ENCODE data around the gene ADGRL3.
"Not testable (repeated sequence)": the region's sequence is repeated elsewhere in the genome, so short reads cannot be mapped to it uniquely, and the experiment has no call there.

The ADGRL3 gene

GRCh38 chr4:61293707-61294400 lies 93.7 kb downstream of the ADGRL3 start:
- DNase-seq = no peak

GRCh38 chr4:61294936-61295335 lies 94.8 kb downstream of the ADGRL3 start:
- DNase-seq = no peak

GRCh38 chr4:61296144-61296543 lies 96.0 kb downstream of the ADGRL3 start:
- DNase-seq = no peak

GRCh38 chr4:61298178-61298740 lies 98.1 kb downstream of the ADGRL3 start:
- DNase-seq = no peak

GRCh38 chr4:61299316-61299715 lies 99.2 kb downstream of the ADGRL3 start:
- no peak for DNase-seq

GRCh38 chr4:61300266-61300844 lies 100.2 kb downstream of the ADGRL3 start:
- DNase-seq = no peak

- DNase-seq = no peak
Observed at GRCh38 chr4:61301271-61301670, 101.1 kb downstream of the ADGRL3 start.

- no peak for DNase-seq
Observed at GRCh38 chr4:61308033-61308432, 107.9 kb downstream of the ADGRL3 start.

GRCh38 chr4:61309616-61310015 lies 109.5 kb downstream of the ADGRL3 start:
- no peak for DNase-seq

- no peak for DNase-seq
Observed at GRCh38 chr4:61312526-61312925, 112.4 kb downstream of the ADGRL3 start.

GRCh38 chr4:61318431-61318830 lies 118.3 kb downstream of the ADGRL3 start:
- DNase-seq = no peak

- no peak for DNase-seq
Observed at GRCh38 chr4:61319156-61319555, 119.0 kb downstream of the ADGRL3 start.

GRCh38 chr4:61320154-61320553 lies 120.0 kb downstream of the ADGRL3 start:
- DNase-seq = no peak

- no peak for DNase-seq
Observed at GRCh38 chr4:61320631-61321030, 120.5 kb downstream of the ADGRL3 start.

- DNase-seq = no peak
Observed at GRCh38 chr4:61332693-61333092, 132.6 kb downstream of the ADGRL3 start.

- no peak for DNase-seq
Observed at GRCh38 chr4:61333490-61333889, 133.4 kb downstream of the ADGRL3 start.

GRCh38 chr4:61335241-61335763 lies 135.2 kb downstream of the ADGRL3 start:
- no peak for DNase-seq

- DNase-seq = no peak
Observed at GRCh38 chr4:61336488-61336887, 136.4 kb downstream of the ADGRL3 start.

GRCh38 chr4:61336916-61337315 lies 136.8 kb downstream of the ADGRL3 start:
- no peak for DNase-seq

GRCh38 chr4:61342061-61342460 lies 141.9 kb downstream of the ADGRL3 start:
- no peak for DNase-seq

GRCh38 chr4:61350932-61351331 lies 150.8 kb downstream of the ADGRL3 start:
- DNase-seq = no peak

GRCh38 chr4:61356696-61357095 lies 156.6 kb downstream of the ADGRL3 start:
- DNase-seq = no peak

- no peak for DNase-seq
Observed at GRCh38 chr4:61359301-61359700, 159.2 kb downstream of the ADGRL3 start.

GRCh38 chr4:61372817-61373216 lies 172.7 kb downstream of the ADGRL3 start:
- DNase-seq = not testable (repeated sequence)

All from islet precursor cell (in vitro differentiated cells).